Smooth muscle cell of the brain vasculature (primary cell): Measurements from ENCODE around the gene OR1A2.
"Not testable (repeated sequence)": the region's sequence is repeated elsewhere in the genome, so short reads cannot be mapped to it uniquely, and the experiment has no call there.

Source experiments
- DNase-seq: peaks from one replicate; pipeline ENCODE4 v3.0.0-alpha.2; 2012; ENCODE audit warnings: low read depth, low spot score

OR1A2 gene

GRCh38 chr17:3197219-3197618 is at the start of gene OR1A2:
Gene OR1A2 (plus strand): TSS chr17:3197519. CDS start chr17:3197519, 0 bp downstream.
- no peak for DNase-seq

DNA sequence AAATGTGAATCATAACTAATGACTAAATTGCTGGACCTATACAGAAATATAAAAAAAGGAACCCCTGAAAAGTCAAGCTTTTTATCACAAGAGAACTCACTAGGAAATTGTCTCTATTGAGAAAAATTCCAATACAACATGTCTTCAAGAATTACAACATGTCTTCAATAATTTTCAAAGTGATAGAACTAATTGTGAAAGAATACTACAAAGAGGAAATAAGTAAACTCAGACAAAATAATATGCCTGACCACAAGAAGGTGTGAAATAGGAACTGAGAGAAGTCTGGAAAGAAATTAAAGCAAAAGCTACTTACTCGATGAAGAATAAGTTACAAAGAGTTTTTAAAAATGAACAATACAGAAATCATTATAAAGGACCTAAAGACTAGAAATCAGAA is 40.1 kb upstream of the OR1A2 start:
- DNase-seq: no peak

GRCh38 chr17:3167574-3167973 is 29.7 kb upstream of the OR1A2 start:
- DNase-seq: no peak

GRCh38 chr17:3189961-3190360 is 7.4 kb upstream of the OR1A2 start:
- DNase-seq: no peak

- no peak for DNase-seq
Measured at GRCh38 chr17:3207367-3207766, 10.0 kb downstream of the OR1A2 start, which contains the start of gene OR1A1. Gene OR1A1 (plus strand): TSS chr17:3207667. CDS start chr17:3215621, 7,954 bp downstream.

GRCh38 chr17:3208484-3208883 is 11.2 kb downstream of the OR1A2 start:
- no peak for DNase-seq

DNA sequence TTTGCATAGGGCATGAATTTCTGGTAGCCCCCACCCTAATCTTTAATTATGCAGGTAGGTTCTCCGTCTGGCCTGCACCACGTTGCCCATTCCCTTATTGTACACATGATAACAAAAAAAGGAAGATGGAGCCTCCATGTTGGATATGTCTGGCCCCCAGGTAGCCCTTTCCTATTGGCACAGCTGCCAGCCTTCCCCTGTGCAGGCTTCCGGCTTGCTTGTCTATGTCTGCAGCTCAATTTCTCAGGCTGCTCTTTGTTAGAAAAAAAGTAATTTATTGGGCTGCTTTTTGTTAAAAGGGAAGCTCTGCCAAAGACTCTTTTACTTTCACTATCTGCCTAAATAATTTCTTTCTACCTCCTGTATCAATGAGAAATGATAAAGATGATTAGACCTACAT is 15.7 kb downstream of the OR1A2 start:
- no peak for DNase-seq

DNA sequence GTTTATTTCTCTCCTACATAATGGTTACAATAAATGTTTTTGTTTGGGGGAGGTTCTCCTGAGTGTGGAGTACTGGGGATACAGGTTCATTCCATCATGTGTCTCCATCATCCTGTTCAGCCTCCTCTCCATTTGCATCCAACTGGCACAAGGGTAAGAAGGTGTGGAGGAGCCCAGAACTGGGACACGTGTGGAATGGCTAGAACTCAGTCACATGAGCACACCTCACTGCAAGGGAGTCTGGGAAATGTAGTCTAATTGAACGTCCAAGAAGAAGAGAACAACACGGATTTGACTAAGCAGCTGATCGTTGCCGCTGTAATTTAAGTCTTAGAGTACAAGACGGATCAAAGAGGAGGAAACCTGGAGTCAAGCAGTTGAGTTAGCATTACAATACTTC is 16.3 kb downstream of the OR1A2 start:
- DNase-seq: no peak

GRCh38 chr17:3219978-3220377 is 22.7 kb downstream of the OR1A2 start:
- not testable (repeated sequence) for DNase-seq

DNA sequence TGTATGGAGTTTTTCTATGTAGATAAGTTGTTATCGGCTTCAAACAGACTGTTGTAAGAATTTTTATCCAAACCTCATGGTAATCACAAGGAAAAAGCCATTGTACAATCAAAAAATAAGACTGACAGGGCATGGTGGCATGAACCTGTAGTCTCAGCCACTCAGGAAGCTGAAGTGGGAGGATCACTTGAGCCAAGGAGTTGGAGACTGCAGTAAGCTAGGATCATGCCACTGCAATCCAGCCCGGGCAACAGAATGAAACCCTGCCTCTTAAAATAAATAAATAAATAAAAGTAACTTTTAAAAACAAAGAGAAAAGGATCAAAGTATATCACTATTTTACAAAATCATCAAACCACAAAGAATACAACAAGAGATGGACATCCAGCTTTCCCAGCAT is 24.5 kb downstream of the OR1A2 start:
- DNase-seq: no peak

- DNase-seq: no peak
Measured at GRCh38 chr17:3222505-3222904, 25.2 kb downstream of the OR1A2 start.

GRCh38 chr17:3224721-3225352 is 27.5 kb downstream of the OR1A2 start:
- DNase-seq: not testable (repeated sequence)

- DNase-seq: not testable (repeated sequence)
Measured at GRCh38 chr17:3232300-3232699, 35.0 kb downstream of the OR1A2 start.

DNA sequence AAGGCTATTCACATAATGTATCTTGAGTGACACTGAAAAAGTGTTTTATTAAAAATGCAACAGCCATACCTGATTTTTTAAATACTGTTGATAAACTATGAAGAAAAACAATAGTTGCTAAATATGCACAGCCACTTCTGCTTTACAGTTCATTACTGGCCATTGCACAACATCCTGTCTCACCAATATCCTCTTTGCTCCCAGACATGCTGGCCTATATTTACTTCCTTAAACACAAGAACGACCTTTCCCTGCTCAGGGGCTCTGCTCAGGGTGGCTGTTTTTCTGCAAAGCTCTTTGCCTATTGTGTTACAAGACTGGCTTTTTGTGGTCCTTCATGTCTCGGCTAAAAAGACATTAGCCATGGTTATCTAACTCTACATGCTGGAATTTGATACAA is 41.4 kb downstream of the OR1A2 start:
- not testable (repeated sequence) for DNase-seq

GRCh38 chr17:3241044-3241443 is 43.7 kb downstream of the OR1A2 start:
- not testable (repeated sequence) for DNase-seq

GRCh38 chr17:3244841-3245240 is 47.5 kb downstream of the OR1A2 start:
- DNase-seq: not testable (repeated sequence)
